Measurements from ENCODE around the gene RBPMS2. TPM values are rescaled to one million over a fixed set of nuclear protein-coding genes. Genes with fewer than 3 reads are reported as not detected.
A peak's percentile ranks its signal among the peaks of the same experiment; 100 is the strongest.

RBPMS2 gene
- total and polyA plus RNA-seq, 2 donors (not counting 3 experiments of a cell fraction or from before 2014, with no cell fraction given): 2.3 to 7.8 TPM

- dilution Hi-C loops (cut with MboI; ENCODE audit: extremely low pct_ligation_motif_present, low sequenced_read_pairs) (no loop called here), intact Hi-C loops (cut with micrococcal nuclease) (loop anchor here (1.0 to 5.0 kb wide), 6 partner anchors 79 to 402 kb away; partner anchors contain the start of gene PDCD7)
- ChIA-PET POLR2A (no interaction called here), CTCF (interaction anchor here (0.6 to 10.2 kb wide), 25 partner anchors 10 to 354 kb away, joined by 3 to 446 read pairs (median 4); partner anchors contain the start of genes ANKDD1A, KBTBD13 and PIF1)
- no peaks in the 10 kb centered on the region for H3K36me3 ChIP-seq (ENCODE audit: control insufficient read depth in 2 of 2, extremely low read depth in 1 of 2, insufficient read depth in 2 of 2, low read length in 2 of 2)
- H3K9me3 ChIP-seq (replicated peaks; ENCODE audit: control insufficient read depth, insufficient read depth, low read length): no peaks in the 10 kb centered on the region
- DNase-seq (ENCODE audit: low read depth, low spot score) (peak; percentile 67), FAIRE-seq (peak; percentile 97)
- no peak overlapping the region for H3K27ac ChIP-seq (ENCODE audit: insufficient read depth, low read depth, low read length)
- BruUV-seq (replicated peaks): no TSS peak
- no peaks in the 10 kb centered on the region for H4K20me1 ChIP-seq (replicated peaks; ENCODE audit: control insufficient read depth, extremely low read depth, insufficient read depth, low read length)
- H3K4me1 ChIP-seq (ENCODE audit: control insufficient read depth, extremely low read depth, insufficient read depth, low read length): no peaks in the 10 kb centered on the region
- H3K9me1 ChIP-seq (replicated peaks; ENCODE audit: control insufficient read depth, extremely low read depth, insufficient read depth, low read length): no peaks in the 10 kb centered on the region
- no peak overlapping the region for H3K4me3 ChIP-seq (replicated peaks in 1 of 3; ENCODE audit: insufficient read depth in 1 of 3, low read depth in 1 of 3, low read length in 3 of 3)
- H3K4me2 ChIP-seq (ENCODE audit: insufficient read depth, low read length): no peak overlapping the region
- H3K9ac ChIP-seq (replicated peaks; ENCODE audit: extremely low read depth, insufficient read depth, low read length): no peak overlapping the region
- H2AFZ ChIP-seq (ENCODE audit: low read depth, low read length): no peak overlapping the region
- H3K79me2 ChIP-seq (ENCODE audit: control insufficient read depth, insufficient read depth, low read length): no peaks in the 10 kb centered on the region
- H3K27me3 ChIP-seq (ENCODE audit: control insufficient read depth in 2 of 2, insufficient read depth in 2 of 2, low read length in 2 of 2): no peaks in the 10 kb centered on the region
- TF ChIP-seq MAX (IDR thresholded peaks at IDR 0.05; ENCODE audit: insufficient read depth, insufficient read length) (no peak), CTCF (IDR thresholded peaks at IDR 0.05; ENCODE audit: extremely low read depth in 1 of 2, insufficient read depth in 1 of 2, low read depth in 1 of 2, low read length in 2 of 2) (peak; percentile 84 to 87), POLR2A (IDR thresholded peaks at IDR 0.05; ENCODE audit: low read depth, low read length) (no peak), JUN (IDR thresholded peaks at IDR 0.05; ENCODE audit: borderline replicate concordance, insufficient read depth, insufficient read length, low read depth) (no peak), FOS (IDR thresholded peaks at IDR 0.05; ENCODE audit: borderline replicate concordance, insufficient read depth, low read length) (no peak), MYC (IDR thresholded peaks at IDR 0.05; ENCODE audit: low read depth, low read length) (no peak), GATA2 (IDR thresholded peaks at IDR 0.05; ENCODE audit: insufficient read depth, insufficient read length, low read depth, low read length) (no peak), POLR2AphosphoS5 (IDR thresholded peaks at IDR 0.05; ENCODE audit: insufficient read depth, low read depth, low read length) (no peak), EZH2 (IDR thresholded peaks at IDR 0.05; ENCODE audit: borderline replicate concordance, low read depth, low read length, severe bottlenecking) (no peak)
Measured at GRCh38 chr15:64731012-64731804, 44.2 kb downstream of the RBPMS2 start.

Measured in endothelial cell of umbilical vein (primary cell).